ENCODE data around the gene RNU6-8. TPM values are rescaled to one million over a fixed set of nuclear protein-coding genes. Genes with fewer than 3 reads are reported as not detected.
A peak's percentile ranks its signal among the peaks of the same experiment; 100 is the strongest.

The RNU6-8 gene
- total RNA-seq, 2 experiments from 2014 or later = not detected

DNA sequence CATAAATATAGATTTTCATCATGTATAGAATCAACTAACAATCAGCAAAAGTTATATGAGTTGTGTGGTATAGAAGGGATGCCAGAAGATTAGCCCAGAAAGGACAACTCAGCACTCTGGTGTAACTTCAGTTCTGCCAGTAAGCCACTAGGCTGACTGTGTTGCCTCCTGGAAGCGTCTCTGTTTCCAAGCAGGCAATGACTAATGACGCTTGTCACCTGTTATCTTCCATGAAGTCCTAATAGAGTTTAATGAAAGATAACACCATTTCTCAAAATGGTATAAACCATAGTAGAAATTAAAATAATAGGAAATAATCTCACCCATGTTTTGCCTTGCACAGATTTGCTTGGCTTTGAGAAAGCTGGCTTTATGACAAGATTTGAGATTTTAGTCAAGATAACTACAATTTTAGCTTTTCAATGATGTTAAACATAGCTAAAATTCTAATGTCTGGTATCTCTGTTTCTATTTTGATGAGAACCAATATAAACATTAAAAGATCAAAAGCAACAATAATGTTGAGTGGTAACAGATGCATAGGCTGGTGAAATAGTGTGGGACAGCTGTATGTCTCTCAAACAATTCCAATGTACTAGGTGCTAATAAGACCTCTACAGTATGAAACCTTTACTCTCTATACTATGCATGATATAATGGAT is 10.2 kb downstream of the RNU6-8 start:
- DNase-seq = peak; percentile 20
- ChIA-PET CTCF (interaction anchor here (1.1 kb wide), 1 partner anchor 58 kb away, joined by 3 read pairs; no protein-coding TSS in a partner anchor), POLR2A (no interaction called here)
- Mint-ChIP-seq H3K4me1 (peaks cover 19% of the 10 kb centered on the region), H3K27me3 (peaks cover 9% of the 10 kb centered on the region), H3K27ac (peak overlapping the region; percentile 55), H3K4me3 (no peak overlapping the region), H3K9me3 (ENCODE audit: low read depth) (no peaks in the 10 kb centered on the region), H3K36me3 (ENCODE audit: low read depth) (no peaks in the 10 kb centered on the region)
- intact Hi-C loops (cut with DNase I, micrococcal nuclease) = loop anchor here (1.0 to 5.0 kb wide), 3 partner anchors 10 to 744 kb away; partner anchors contain the start of genes NPAS3 (in 1 of the 2) and RNU6-8 (in 1 of the 2)
- ATAC-seq = peak; percentile 39

GRCh38 chr14:32190673-32191072 is 12.4 kb downstream of the RNU6-8 start:
- CTCF ChIA-PET = no interaction called here
- Mint-ChIP-seq H3K36me3 (ENCODE audit: low read depth) (no peaks in the 10 kb centered on the region), H3K27me3 (peaks cover 9% of the 10 kb centered on the region), H3K9me3 (ENCODE audit: low read depth) (no peaks in the 10 kb centered on the region), H3K4me3 (no peak overlapping the region), H3K27ac (no peak overlapping the region), H3K4me1 (peaks cover 18% of the 10 kb centered on the region)
- ATAC-seq (no peak), DNase-seq (no peak)
- POLR2A ChIA-PET = no interaction called here
- intact Hi-C loops (cut with DNase I, micrococcal nuclease) = loop anchor here in 1 of 2 experiments (5.0 kb wide), 1 partner anchor 747 kb away; the partner anchor contains the start of gene NPAS3

- Mint-ChIP-seq H3K9me3 (ENCODE audit: low read depth) (peaks cover 5% of the 10 kb centered on the region), H3K4me3 (no peak overlapping the region), H3K27ac (no peak overlapping the region), H3K4me1 (peaks cover 18% of the 10 kb centered on the region), H3K27me3 (peaks cover 7% of the 10 kb centered on the region), H3K36me3 (ENCODE audit: low read depth) (no peaks in the 10 kb centered on the region)
- intact Hi-C loops (cut with DNase I, micrococcal nuclease) = loop anchor here in 1 of 2 experiments (5.0 kb wide), 1 partner anchor 747 kb away; the partner anchor contains the start of gene NPAS3
- POLR2A ChIA-PET = no interaction called here
- no peak for ATAC-seq
- CTCF ChIA-PET = no interaction called here
- DNase-seq = no peak
Observed at GRCh38 chr14:32189811-32190210, 13.3 kb downstream of the RNU6-8 start.

GRCh38 chr14:32186248-32186647 is 16.8 kb downstream of the RNU6-8 start:
- Mint-ChIP-seq H3K36me3 (ENCODE audit: low read depth) (no peaks in the 10 kb centered on the region), H3K9me3 (ENCODE audit: low read depth) (peaks cover 6% of the 10 kb centered on the region), H3K4me1 (peaks cover 4% of the 10 kb centered on the region), H3K27ac (no peak overlapping the region), H3K4me3 (no peak overlapping the region), H3K27me3 (peaks cover 1% of the 10 kb centered on the region)
- ChIA-PET CTCF (interaction anchor here (0.6 to 0.7 kb wide), 2 partner anchors 20 to 609 kb away, joined by 3 read pairs; no protein-coding TSS in a partner anchor), POLR2A (no interaction called here)
- ATAC-seq = no peak
- intact Hi-C loops (cut with DNase I, micrococcal nuclease) = no loop called here
- no peak for DNase-seq

GRCh38 chr14:32185097-32185496 is 18.0 kb downstream of the RNU6-8 start:
- CTCF ChIA-PET = interaction anchor here (0.9 kb wide), 1 partner anchor 36 kb away, joined by 3 read pairs; no protein-coding TSS in a partner anchor
- H3K4me3 Mint-ChIP-seq = no peak overlapping the region
- no peak for ATAC-seq

DNA sequence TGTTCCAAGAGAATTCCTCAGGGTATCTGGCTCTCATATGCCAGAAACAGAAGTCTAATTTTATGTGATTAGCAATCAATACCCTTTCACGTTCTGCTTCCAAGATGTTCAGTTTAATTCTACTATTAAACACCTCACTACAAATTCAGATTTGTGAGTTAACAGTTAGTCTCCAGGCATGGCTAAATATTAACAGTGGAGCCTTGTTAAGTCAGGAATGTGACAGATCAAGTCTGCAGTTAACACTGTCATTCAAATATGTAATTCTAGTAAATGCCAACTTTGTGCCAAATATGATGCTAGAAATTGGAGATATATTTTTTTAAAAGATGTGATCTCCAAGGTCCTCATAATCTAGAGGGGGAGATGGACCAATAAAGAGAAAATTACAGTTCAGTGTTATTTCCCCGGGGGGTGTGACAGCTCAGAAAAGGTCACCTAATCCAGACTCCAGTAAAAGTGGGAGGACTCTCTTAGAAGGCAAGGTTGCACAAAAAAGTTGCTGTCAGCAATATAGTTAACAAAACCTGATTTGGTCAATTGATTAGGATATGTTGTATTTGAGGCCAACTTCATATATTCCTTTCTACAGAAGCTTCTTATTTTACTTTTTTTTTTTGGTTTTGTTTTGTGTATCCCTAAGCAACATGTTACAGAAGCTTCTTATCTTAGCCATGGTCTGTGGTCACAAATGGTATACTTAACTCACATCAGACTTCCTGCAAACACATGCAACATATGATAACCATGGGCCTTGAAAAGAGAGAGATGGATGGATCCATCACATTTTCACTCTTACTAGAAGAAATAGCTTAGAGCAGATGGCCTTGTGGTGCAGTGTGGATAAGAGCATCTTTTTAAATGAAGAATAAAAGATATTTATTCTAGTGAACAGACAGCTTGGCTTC is 19.7 kb downstream of the RNU6-8 start:
- POLR2A ChIA-PET = no interaction called here
- Mint-ChIP-seq H3K36me3 (ENCODE audit: low read depth) (peaks cover 3% of the 10 kb centered on the region), H3K27me3 (no peaks in the 10 kb centered on the region), H3K4me1 (peaks cover 4% of the 10 kb centered on the region), H3K4me3 (no peak overlapping the region), H3K9me3 (ENCODE audit: low read depth) (peaks cover 11% of the 10 kb centered on the region), H3K27ac (no peak overlapping the region)
- intact Hi-C loops (cut with DNase I, micrococcal nuclease) = no loop called here
- DNase-seq (no peak), ATAC-seq (no peak)
- CTCF ChIA-PET = interaction anchor here (0.6 to 0.7 kb wide), 2 partner anchors 21 to 101 kb away, joined by 3 to 4 read pairs; no protein-coding TSS in a partner anchor

More at GRCh38 chr14:32185097-32185496, 18.0 kb downstream of the RNU6-8 start:
- Mint-ChIP-seq H3K27me3 (no peaks in the 10 kb centered on the region), H3K36me3 (ENCODE audit: low read depth) (peaks cover 3% of the 10 kb centered on the region), H3K27ac (no peak overlapping the region), H3K9me3 (ENCODE audit: low read depth) (peaks cover 6% of the 10 kb centered on the region), H3K4me1 (peaks cover 4% of the 10 kb centered on the region)
- intact Hi-C loops (cut with DNase I, micrococcal nuclease) = no loop called here
- no peak for DNase-seq
- POLR2A ChIA-PET = no interaction called here

GRCh38 chr14:32171469-32171868 is 31.6 kb downstream of the RNU6-8 start:
- CTCF ChIA-PET = no interaction called here
- no peak for ATAC-seq
- Mint-ChIP-seq H3K27me3 (no peaks in the 10 kb centered on the region), H3K27ac (no peak overlapping the region), H3K4me1 (no peaks in the 10 kb centered on the region), H3K36me3 (ENCODE audit: low read depth) (no peaks in the 10 kb centered on the region), H3K4me3 (no peak overlapping the region), H3K9me3 (ENCODE audit: low read depth) (no peaks in the 10 kb centered on the region)
- intact Hi-C loops (cut with DNase I, micrococcal nuclease) = no loop called here
- POLR2A ChIA-PET = no interaction called here
- no peak for DNase-seq

DNA sequence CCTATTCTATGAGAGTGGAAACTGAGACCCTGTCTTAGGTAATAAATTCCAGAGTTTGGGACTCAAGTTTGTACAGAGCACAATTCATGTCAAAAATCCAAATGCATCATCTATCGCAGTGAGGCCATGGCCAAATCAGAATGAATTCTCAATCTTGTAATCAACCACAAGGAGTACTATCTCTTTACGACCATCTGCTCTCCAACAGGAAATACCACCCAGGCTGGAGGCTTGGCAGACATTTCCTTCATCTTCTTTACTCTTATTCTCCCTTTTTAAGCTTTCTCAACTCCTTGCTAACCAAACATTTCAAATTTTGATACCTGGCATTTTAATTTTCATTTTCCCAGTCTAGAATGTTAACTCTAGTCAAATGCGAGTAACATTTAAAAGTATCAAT is 33.9 kb downstream of the RNU6-8 start:
- DNase-seq = no peak
- CTCF ChIA-PET = no interaction called here
- POLR2A ChIA-PET = no interaction called here
- Mint-ChIP-seq H3K27ac (no peak overlapping the region), H3K4me3 (no peak overlapping the region), H3K36me3 (ENCODE audit: low read depth) (no peaks in the 10 kb centered on the region), H3K27me3 (no peaks in the 10 kb centered on the region), H3K4me1 (no peaks in the 10 kb centered on the region), H3K9me3 (ENCODE audit: low read depth) (no peaks in the 10 kb centered on the region)
- no peak for ATAC-seq
- intact Hi-C loops (cut with DNase I, micrococcal nuclease) = no loop called here

DNA sequence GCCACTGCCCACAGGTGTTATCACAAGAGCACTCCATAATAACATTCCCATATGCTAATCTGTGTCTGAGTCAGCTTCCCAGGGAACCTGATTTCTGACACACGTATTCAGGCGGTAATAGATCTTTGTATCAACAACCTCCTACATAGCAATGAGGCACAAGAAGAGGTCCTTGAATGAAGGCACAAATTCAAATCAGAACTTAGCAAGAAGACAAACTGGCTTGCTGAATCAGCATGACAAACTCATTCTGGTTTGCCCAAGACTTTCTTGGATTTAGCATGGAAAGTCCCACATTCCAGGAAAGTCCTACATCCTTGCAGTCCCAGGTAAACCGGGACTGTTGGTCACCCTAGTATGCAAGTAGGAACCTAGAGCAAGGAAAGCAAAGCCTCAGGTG is 35.2 kb downstream of the RNU6-8 start:
- no peak overlapping the region for H3K4me3 Mint-ChIP-seq
- no peak overlapping the region for H3K27ac Mint-ChIP-seq
- POLR2A ChIA-PET = no interaction called here
- ATAC-seq = no peak
- no peak for DNase-seq
- no peaks in the 10 kb centered on the region for H3K27me3 Mint-ChIP-seq
- H3K36me3 Mint-ChIP-seq (ENCODE audit: low read depth) = no peaks in the 10 kb centered on the region
- no peaks in the 10 kb centered on the region for H3K4me1 Mint-ChIP-seq
- H3K9me3 Mint-ChIP-seq (ENCODE audit: low read depth) = no peaks in the 10 kb centered on the region
- intact Hi-C loops (cut with DNase I, micrococcal nuclease) = no loop called here
- CTCF ChIA-PET = no interaction called here

DNA sequence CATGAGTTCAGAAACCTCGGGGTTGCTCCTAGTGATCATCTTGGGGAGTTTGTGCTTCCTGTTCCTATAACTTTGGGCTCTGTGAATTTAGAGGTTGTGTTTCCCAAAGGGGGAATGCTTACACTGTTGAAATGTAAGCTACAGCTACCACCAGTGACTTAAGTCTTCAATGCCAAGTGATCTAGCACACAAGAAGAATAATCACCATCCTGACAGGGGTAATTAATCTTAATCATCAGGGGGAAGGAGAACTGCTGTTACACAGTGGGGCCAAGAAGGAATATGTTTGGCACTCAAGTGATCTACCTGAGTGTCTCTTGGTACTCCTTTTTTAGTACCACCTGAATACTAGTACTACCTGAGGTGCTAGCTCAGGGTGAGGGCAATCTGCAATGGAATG is 36.1 kb downstream of the RNU6-8 start:
- POLR2A ChIA-PET = no interaction called here
- no peaks in the 10 kb centered on the region for H3K36me3 Mint-ChIP-seq (ENCODE audit: low read depth)

DNA sequence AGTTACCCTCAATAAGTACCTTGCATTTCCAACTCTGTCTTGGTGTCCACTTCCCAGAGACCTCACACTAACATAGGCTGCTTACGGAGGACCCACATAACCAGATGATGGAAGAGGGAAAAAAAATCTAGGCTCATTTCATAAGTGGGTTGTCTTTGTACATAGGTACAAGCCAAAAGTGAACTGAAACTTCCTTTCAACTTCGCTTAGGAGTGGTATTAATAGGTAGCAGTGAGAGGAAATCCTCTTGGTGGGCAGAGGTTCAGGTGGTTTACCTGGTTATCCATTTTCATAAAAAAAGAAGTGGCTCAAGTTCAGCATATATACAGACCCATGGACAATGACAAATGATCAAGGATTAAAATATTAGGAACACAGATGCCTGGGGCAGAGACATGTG is 37.0 kb downstream of the RNU6-8 start:
- Mint-ChIP-seq H3K27ac (no peak overlapping the region), H3K4me1 (no peaks in the 10 kb centered on the region), H3K9me3 (ENCODE audit: low read depth) (peaks cover 4% of the 10 kb centered on the region), H3K4me3 (no peak overlapping the region), H3K27me3 (no peaks in the 10 kb centered on the region), H3K36me3 (ENCODE audit: low read depth) (no peaks in the 10 kb centered on the region)
- ATAC-seq (no peak), DNase-seq (no peak)
- intact Hi-C loops (cut with DNase I, micrococcal nuclease) = no loop called here
- POLR2A ChIA-PET = no interaction called here
- CTCF ChIA-PET = interaction anchor here (1.2 kb wide), 1 partner anchor 88 kb away, joined by 3 read pairs; no protein-coding TSS in a partner anchor

More for the DNA sequence above, 36.1 kb downstream of the RNU6-8 start:
- Mint-ChIP-seq H3K4me3 (no peak overlapping the region), H3K9me3 (ENCODE audit: low read depth) (no peaks in the 10 kb centered on the region), H3K27me3 (no peaks in the 10 kb centered on the region), H3K4me1 (no peaks in the 10 kb centered on the region), H3K27ac (no peak overlapping the region)
- intact Hi-C loops (cut with DNase I, micrococcal nuclease) = no loop called here
- no peak for ATAC-seq
- CTCF ChIA-PET = interaction anchor here (0.5 kb wide), 1 partner anchor 32 kb away, joined by 3 read pairs; no protein-coding TSS in a partner anchor
- DNase-seq = no peak

All from activated CD4-positive, alpha-beta T cell treated with anti-CD3 and anti-CD28 coated beads for 36 hours (primary cell).